Endothelial cell of umbilical vein (primary cell): ENCODE results near the gene VPS11. TPM values are rescaled to one million over a fixed set of nuclear protein-coding genes. Genes with fewer than 3 reads are reported as not detected.

Experiments
- BruUV-seq: library from RNA; stranded (reverse); fragments of 400-500 nt; replicated peaks from 2 replicates; lab custom pipeline; 2021; lab: Mats Ljungman, UMichigan
- CTCF ChIA-PET: fragments of 300-600, 350-600 bp; sonication (Branson Sonifier 250); formaldehyde crosslinking; loops from one replicate; lab custom pipeline; 2021; ENCODE audit warnings: antibody characterized with exemption, inconsistent platforms; lab: Charles Lee
- POLR2A ChIA-PET: fragments of 300-600, 350-600 bp; sonication (Branson Sonifier 250); formaldehyde crosslinking; loops from one replicate; lab custom pipeline; 2021; ENCODE audit warnings: antibody characterized with exemption, inconsistent platforms; lab: Charles Lee
- DNase-seq: peaks from one replicate; pipeline ENCODE4 v3.0.0-alpha.2; 2011; ENCODE audit warnings: low read depth, low spot score
- FAIRE-seq: peaks from 2 replicates; lab custom pipeline; 2011; peaks lifted over from hg19 to GRCh38; lab: Jason Lieb, UNC
- H2AFZ ChIP-seq: 2 replicates; pipeline ENCODE4 v1.6.0; 2012; ENCODE audit warnings: low read depth, low read length, control low read depth, inconsistent platforms
- H3K27ac ChIP-seq: 2 replicates; pipeline ENCODE4 v1.5.1; 2011; ENCODE audit warnings: low read depth, mild to moderate bottlenecking, control low read depth, low read length, moderate library complexity; ENCODE audit not compliant: insufficient read depth
- H3K27me3 ChIP-seq, 2 experiments: 2 replicates each; pipeline versions ENCODE4 v1.6.0 to v1.6.1; 2011; ENCODE audit warnings: low read length in 2 of 2, mixed read lengths in 1 of 2; ENCODE audit not compliant: control insufficient read depth in 2 of 2, insufficient read depth in 2 of 2
- H3K36me3 ChIP-seq, 2 experiments: 2 replicates in 1 of 2; 3 replicates in 1 of 2; pipeline ENCODE4 v1.5.1; 2011; ENCODE audit warnings: low read length in 2 of 2, mild to moderate bottlenecking in 1 of 2, moderate library complexity in 1 of 2; ENCODE audit not compliant: control insufficient read depth in 2 of 2, insufficient read depth in 2 of 2; ENCODE audit errors: extremely low read depth in 1 of 2
- H3K4me1 ChIP-seq: 3 replicates; pipeline ENCODE4 v1.5.1; 2011; ENCODE audit warnings: mild to moderate bottlenecking, low read length; ENCODE audit not compliant: control insufficient read depth, insufficient read depth; ENCODE audit errors: extremely low read depth
- H3K4me2 ChIP-seq: 2 replicates; pipeline ENCODE4 v1.6.1; 2011; ENCODE audit warnings: low read length, control low read depth, mixed read lengths; ENCODE audit not compliant: insufficient read depth
- H3K4me3 ChIP-seq, 3 experiments: fragments of 200-600 bp in 1 of 3; sonication (generic), shearing (Covaris generic) in 1 of 3; replicated peaks in 1 of 3; 2 replicates each; pipeline ENCODE4 v1.5.1; 2011 to 2016; ENCODE audit warnings: control low read depth in 3 of 3, low read length in 3 of 3, mild to moderate bottlenecking in 2 of 3, inconsistent platforms in 1 of 3, low read depth in 1 of 3, moderate library complexity in 1 of 3; ENCODE audit not compliant: insufficient read depth in 1 of 3
- H3K79me2 ChIP-seq: 2 replicates; pipeline ENCODE4 v1.6.0; 2012; ENCODE audit warnings: low read length, inconsistent platforms; ENCODE audit not compliant: control insufficient read depth, insufficient read depth
- H3K9ac ChIP-seq: replicated peaks from 2 replicates; pipeline ENCODE3; 2011; ENCODE audit warnings: low read length, control low read depth; ENCODE audit not compliant: insufficient read depth; ENCODE audit errors: extremely low read depth
- H3K9me1 ChIP-seq: replicated peaks from 3 replicates; pipeline ENCODE4 v1.6.0; 2011; ENCODE audit warnings: mild to moderate bottlenecking, low read length; ENCODE audit not compliant: control insufficient read depth, insufficient read depth; ENCODE audit errors: extremely low read depth
- H3K9me3 ChIP-seq: replicated peaks from 2 replicates; pipeline ENCODE4 v1.5.1; 2012; ENCODE audit warnings: low read length, inconsistent platforms; ENCODE audit not compliant: control insufficient read depth, insufficient read depth
- H4K20me1 ChIP-seq: replicated peaks from 2 replicates; pipeline ENCODE3; 2011; ENCODE audit warnings: mild to moderate bottlenecking, low read length; ENCODE audit not compliant: control insufficient read depth, insufficient read depth; ENCODE audit errors: extremely low read depth
- CTCF ChIP-seq, 2 donors: IDR thresholded peaks; 1 replicate in 1 of 2; 2 replicates in 1 of 2; pipeline ENCODE4 v1.5.1; 2011; ENCODE audit warnings: low read length in 2 of 2, mild to moderate bottlenecking in 2 of 2, moderate library complexity in 2 of 2, control low read depth in 1 of 2, inconsistent platforms in 1 of 2, low read depth in 1 of 2; ENCODE audit not compliant: insufficient read depth in 1 of 2; ENCODE audit errors: extremely low read depth in 1 of 2
- EZH2 ChIP-seq: IDR thresholded peaks from 2 replicates; pipeline ENCODE4 v1.6.1; 2012; ENCODE audit warnings: borderline replicate concordance, low read depth, mild to moderate bottlenecking, moderate library complexity, low read length, inconsistent platforms; ENCODE audit not compliant: severe bottlenecking
- FOS ChIP-seq: IDR thresholded peaks from 2 replicates; pipeline ENCODE4 v1.6.1; 2011; ENCODE audit warnings: mild to moderate bottlenecking, low read length, moderate library complexity, borderline replicate concordance; ENCODE audit not compliant: insufficient read depth
- GATA2 ChIP-seq: IDR thresholded peaks from 2 replicates; pipeline ENCODE4 v1.7.0; 2011; ENCODE audit warnings: low read depth, mild to moderate bottlenecking, moderate library complexity, mixed read lengths, low read length; ENCODE audit not compliant: insufficient read length, insufficient read depth
- JUN ChIP-seq: IDR thresholded peaks from 2 replicates; pipeline ENCODE4 v1.6.1; 2011; ENCODE audit warnings: borderline replicate concordance, low read depth; ENCODE audit not compliant: insufficient read length, insufficient read depth
- MAX ChIP-seq: IDR thresholded peaks from 2 replicates; pipeline ENCODE4 v1.6.1; 2011; ENCODE audit not compliant: insufficient read depth, insufficient read length
- MYC ChIP-seq: IDR thresholded peaks from one replicate; pipeline ENCODE4 v1.6.1; 2011; ENCODE audit warnings: mild to moderate bottlenecking, low read depth, low read length
- POLR2A ChIP-seq: IDR thresholded peaks from 2 replicates; pipeline ENCODE4 v1.6.1; 2012; ENCODE audit warnings: low read depth, mild to moderate bottlenecking, control low read depth, low read length
- dilution Hi-C: fragments of 300-500 bp; cut with MboI; formaldehyde crosslinking; loops from one replicate; pipeline ENCODE4 v1.15.0; 2019; ENCODE audit warnings: low sequenced_read_pairs; ENCODE audit not compliant: extremely low pct_ligation_motif_present
- intact Hi-C: fragments of 100-400 bp; cut with micrococcal nuclease; formaldehyde crosslinking; loops from one replicate; pipeline ENCODE4 v1.10.0; 2022
- polyA plus RNA-seq, 4 experiments: library from polyadenylated mRNA; depleted of rRNA in 3 of 4; stranded (reverse) in 3 of 4; unstranded in 1 of 4; fragments of >200 nt; gene quantifications; 2 replicates each; pipeline versions ENCODE4 v1.2.1 to v1.2.3, GENCODE V29; 2011 to 2012; ENCODE audit warnings: missing spikeins in 1 of 4
- total RNA-seq: library from RNA; stranded (reverse); gene quantifications from 2 replicates; pipeline ENCODE4 v1.2.3, GENCODE V29; 2021

Gene VPS11
- total and polyA plus RNA-seq, 2 donors (not counting 3 experiments of a cell fraction or from before 2014, with no cell fraction given), result 26.4 to 31.0 TPM

- Histone ChIP-seq H4K20me1 (peaks cover 2% of the 10 kb centered on the region), H3K9ac (peak overlapping the region; percentile 84), H3K27ac (peak overlapping the region; percentile 59), H2AFZ (no peak overlapping the region), H3K79me2 (peaks cover 33% of the 10 kb centered on the region), H3K4me3 (peak overlapping the region; percentile 70 to 95 (median 90)), H3K4me2 (peak overlapping the region; percentile 95), H3K9me3 (no peaks in the 10 kb centered on the region), H3K9me1 (no peaks in the 10 kb centered on the region), H3K27me3 (no peaks in the 10 kb centered on the region), H3K36me3 (peaks cover 10 to 22% of the 10 kb centered on the region in 2 experiments), H3K4me1 (peaks cover 22% of the 10 kb centered on the region)
- TF ChIP-seq POLR2A (no peak), MYC (no peak), CTCF (IDR thresholded peaks at IDR 0.05; ENCODE audit: extremely low read depth in 1 of 2, insufficient read depth in 1 of 2, low read depth in 1 of 2, low read length in 2 of 2) (no peak), EZH2 (no peak), FOS (peak; percentile 15), GATA2 (no peak), JUN (no peak), MAX (no peak)
- CTCF ChIA-PET, result interaction anchor here (0.8 to 2.6 kb wide), 15 partner anchors 9 to 245 kb away, joined by 3 to 19 read pairs (median 3); partner anchors contain the start of genes HINFP, HMBS and VPS11
- BruUV-seq, result no TSS peak
- POLR2A ChIA-PET, result interaction anchor here (0.6 to 2.7 kb wide), 12 partner anchors 9 to 244 kb away, joined by 3 to 23 read pairs (median 8); partner anchors contain the start of genes C2CD2L, HINFP, HMBS and MCAM
- peak; percentile 71 for FAIRE-seq
- intact Hi-C loops (loop anchor here (1.0 to 2.0 kb wide), 5 partner anchors 9 to 245 kb away; partner anchors contain the start of genes RPS25, TRAPPC4 and VPS11), dilution Hi-C loops (no loop called here)
- DNase-seq, result peak; percentile 63
These were observed 26.6 kb downstream of the VPS11 start for GRCh38 chr11:119093942-119094815.
